Parathyroid adenoma (tissue), 2 donors: ENCODE data around the gene ENTPD1.
"Not testable (repeated sequence)": the region's sequence is repeated elsewhere in the genome, so short reads cannot be mapped to it uniquely, and the experiment has no call there.

Experiments
- H2AFZ ChIP-seq: fragments of 300-600 bp; sonication (generic); one replicate; pipeline ENCODE4 v1.7.0; 2017; ENCODE audit warnings: antibody characterized with exemption, mild to moderate bottlenecking
- H3K27ac ChIP-seq: fragments of 300-600 bp; sonication (generic); one replicate; pipeline ENCODE4 v1.7.0; 2017
- H3K27me3 ChIP-seq: fragments of 300-600 bp; sonication (generic); one replicate; pipeline ENCODE4 v1.7.0; 2017; ENCODE audit warnings: low read length; ENCODE audit not compliant: control insufficient read depth, insufficient read depth
- H3K36me3 ChIP-seq: fragments of 300-600 bp; sonication (generic); one replicate; pipeline ENCODE4 v1.7.0; 2017; ENCODE audit warnings: low read length; ENCODE audit not compliant: control insufficient read depth, insufficient read depth
- H3K4me1 ChIP-seq: fragments of 300-600 bp; sonication (generic); one replicate; pipeline ENCODE4 v1.7.0; 2017; ENCODE audit warnings: control low read depth
- H3K4me2 ChIP-seq: fragments of 300-600 bp; sonication (generic); one replicate; pipeline ENCODE4 v1.7.0; 2017; ENCODE audit warnings: low read length
- H3K4me3 ChIP-seq: fragments of 300-600 bp; sonication (generic); one replicate; pipeline ENCODE4 v1.7.0; 2017; ENCODE audit warnings: low read depth, low read length
- H3K79me2 ChIP-seq: fragments of 300-600 bp; sonication (generic); one replicate; pipeline ENCODE4 v1.7.0; 2017; ENCODE audit warnings: control low read depth
- H3K9ac ChIP-seq: fragments of 300-600 bp; sonication (generic); one replicate; pipeline ENCODE4 v1.7.0; 2017; ENCODE audit warnings: mild to moderate bottlenecking
- H3K9me3 ChIP-seq: fragments of 300-600 bp; sonication (generic); one replicate; pipeline ENCODE4 v1.7.0; 2017; ENCODE audit warnings: low read length; ENCODE audit not compliant: control insufficient read depth
- TF ChIP-seq, protein P1 (sequence below): fragments of 300-600 bp; sonication (generic); IDR thresholded peaks from one replicate; pipeline ENCODE4 v1.7.0; 2017; ENCODE audit warnings: antibody characterized with exemption, mild to moderate bottlenecking
- donor health status: primary hyperparathyroidism.

The ENTPD1 gene

DNA sequence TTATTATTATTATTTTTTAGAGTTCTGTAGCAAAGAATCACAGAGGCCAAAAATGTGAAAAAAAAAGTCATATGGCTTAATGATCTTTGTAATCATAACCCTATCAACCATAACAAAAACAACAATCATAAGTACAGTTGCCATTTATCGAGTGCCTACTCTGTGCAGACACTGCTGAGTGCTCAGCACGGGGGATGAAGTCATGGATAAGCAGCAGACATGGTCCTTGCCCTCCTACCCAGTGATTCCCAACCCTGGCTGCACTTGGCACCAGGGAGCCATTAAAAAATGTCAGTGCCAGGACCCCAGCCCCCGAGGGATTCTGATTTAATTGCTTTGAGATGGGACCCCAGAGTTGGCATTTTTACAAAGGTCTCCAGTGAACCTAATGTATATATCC, 38.2 kb downstream of the ENTPD1 start:
- no peak overlapping the region for H2AFZ ChIP-seq
- no peaks in the 10 kb centered on the region for H3K36me3 ChIP-seq
- TF ChIP-seq, protein P1, sequence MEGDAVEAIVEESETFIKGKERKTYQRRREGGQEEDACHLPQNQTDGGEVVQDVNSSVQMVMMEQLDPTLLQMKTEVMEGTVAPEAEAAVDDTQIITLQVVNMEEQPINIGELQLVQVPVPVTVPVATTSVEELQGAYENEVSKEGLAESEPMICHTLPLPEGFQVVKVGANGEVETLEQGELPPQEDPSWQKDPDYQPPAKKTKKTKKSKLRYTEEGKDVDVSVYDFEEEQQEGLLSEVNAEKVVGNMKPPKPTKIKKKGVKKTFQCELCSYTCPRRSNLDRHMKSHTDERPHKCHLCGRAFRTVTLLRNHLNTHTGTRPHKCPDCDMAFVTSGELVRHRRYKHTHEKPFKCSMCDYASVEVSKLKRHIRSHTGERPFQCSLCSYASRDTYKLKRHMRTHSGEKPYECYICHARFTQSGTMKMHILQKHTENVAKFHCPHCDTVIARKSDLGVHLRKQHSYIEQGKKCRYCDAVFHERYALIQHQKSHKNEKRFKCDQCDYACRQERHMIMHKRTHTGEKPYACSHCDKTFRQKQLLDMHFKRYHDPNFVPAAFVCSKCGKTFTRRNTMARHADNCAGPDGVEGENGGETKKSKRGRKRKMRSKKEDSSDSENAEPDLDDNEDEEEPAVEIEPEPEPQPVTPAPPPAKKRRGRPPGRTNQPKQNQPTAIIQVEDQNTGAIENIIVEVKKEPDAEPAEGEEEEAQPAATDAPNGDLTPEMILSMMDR: no peak
- no peak overlapping the region for H3K27ac ChIP-seq
- H3K4me3 ChIP-seq: no peak overlapping the region
- no peaks in the 10 kb centered on the region for H3K79me2 ChIP-seq
- no peaks in the 10 kb centered on the region for H3K27me3 ChIP-seq
- H3K4me2 ChIP-seq: no peak overlapping the region
- no peaks in the 10 kb centered on the region for H3K4me1 ChIP-seq
- H3K9me3 ChIP-seq: no peaks in the 10 kb centered on the region
- H3K9ac ChIP-seq: no peak overlapping the region

DNA sequence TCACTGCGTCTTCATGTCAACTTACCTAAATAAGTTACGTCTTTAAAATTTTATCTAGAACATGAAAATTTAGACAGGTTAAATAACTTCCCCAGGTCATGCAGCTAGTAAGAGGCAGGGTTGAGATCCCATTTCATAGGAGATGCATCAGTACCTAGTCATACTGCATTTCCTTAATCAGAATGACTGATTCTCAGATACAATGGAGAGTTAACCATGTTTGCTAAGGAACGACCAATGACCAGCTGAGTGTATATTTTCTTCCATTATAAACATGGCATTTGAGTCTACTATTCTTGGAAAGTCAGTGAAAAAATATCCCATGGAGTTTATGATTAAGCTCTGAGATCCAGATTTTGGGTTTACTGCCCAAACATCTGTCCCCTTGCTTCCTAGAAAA, 39.6 kb downstream of the ENTPD1 start:
- Histone ChIP-seq H3K9ac (no peak overlapping the region), H2AFZ (no peak overlapping the region), H3K27me3 (no peaks in the 10 kb centered on the region), H3K79me2 (no peaks in the 10 kb centered on the region), H3K27ac (no peak overlapping the region), H3K4me2 (no peak overlapping the region), H3K4me3 (no peak overlapping the region), H3K9me3 (no peaks in the 10 kb centered on the region), H3K36me3 (no peaks in the 10 kb centered on the region), H3K4me1 (no peaks in the 10 kb centered on the region)
- TF ChIP-seq, protein P1: no peak

DNA sequence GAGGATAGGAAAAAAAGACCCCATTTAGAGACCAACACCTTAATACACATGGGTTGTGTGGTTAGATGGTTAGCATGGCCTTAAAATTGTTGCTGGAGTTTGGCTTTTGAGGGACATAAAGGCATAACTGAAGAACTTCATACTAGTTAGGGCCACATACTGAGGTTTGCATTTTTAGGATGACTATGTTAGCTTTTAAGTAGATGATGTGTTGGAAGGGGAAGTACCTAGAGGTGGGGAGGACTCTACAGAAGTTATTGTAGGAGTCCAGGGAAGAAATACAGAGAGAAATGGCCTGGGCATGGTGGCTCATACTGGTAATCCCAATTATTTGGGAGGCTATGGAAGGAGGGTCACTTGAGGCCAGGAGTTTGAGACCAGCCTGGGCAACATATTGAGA, 40.5 kb downstream of the ENTPD1 start:
- Histone ChIP-seq H3K4me2 (no peak overlapping the region), H3K27ac (no peak overlapping the region), H2AFZ (no peak overlapping the region)

DNA sequence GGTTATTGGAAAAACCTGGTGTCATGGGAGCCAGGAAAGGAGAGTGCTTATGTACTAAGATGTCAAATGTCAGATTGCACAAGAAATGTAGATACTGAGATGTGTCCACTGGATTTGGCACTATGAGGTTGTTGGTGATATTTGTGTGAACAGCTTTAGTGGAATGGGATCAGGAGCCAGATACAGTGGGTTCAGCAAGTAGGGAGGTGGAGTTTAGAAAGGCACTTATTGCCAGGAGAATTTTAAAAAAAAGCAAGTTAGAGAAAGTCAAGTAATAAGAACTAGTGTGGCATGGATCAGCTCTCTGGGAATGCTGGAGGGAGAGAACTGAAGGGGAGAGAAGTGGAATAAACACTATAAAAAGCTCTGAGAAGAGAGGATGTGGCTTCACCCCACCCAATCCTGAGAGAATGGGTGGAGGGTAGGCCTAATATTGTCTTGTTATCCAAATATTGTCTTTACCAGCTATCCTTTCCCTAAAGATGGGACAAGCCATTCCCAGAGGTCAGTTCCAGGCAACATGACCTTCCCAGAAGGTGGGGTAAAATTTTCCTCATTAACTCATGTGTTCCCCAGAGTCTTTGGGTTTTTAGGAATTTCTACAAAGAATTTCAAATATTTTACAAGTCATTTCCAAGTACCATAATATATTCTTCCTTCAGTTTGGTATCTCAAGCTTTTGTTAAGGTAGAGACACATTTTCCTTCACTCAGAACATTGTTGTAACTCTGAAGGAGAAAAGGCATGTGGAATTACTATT, 42.3 kb downstream of the ENTPD1 start:
- Histone ChIP-seq H3K27ac (no peak overlapping the region), H3K9ac (no peak overlapping the region), H3K4me3 (no peak overlapping the region), H3K4me2 (no peak overlapping the region), H3K9me3 (no peaks in the 10 kb centered on the region), H3K27me3 (no peaks in the 10 kb centered on the region), H3K79me2 (no peaks in the 10 kb centered on the region), H3K4me1 (no peaks in the 10 kb centered on the region), H3K36me3 (no peaks in the 10 kb centered on the region), H2AFZ (no peak overlapping the region)
- TF ChIP-seq, protein P1: no peak

More for the DNA sequence above, 40.5 kb downstream of the ENTPD1 start:
- no peak overlapping the region for H3K9ac ChIP-seq
- no peaks in the 10 kb centered on the region for H3K4me1 ChIP-seq
- H3K9me3 ChIP-seq: no peaks in the 10 kb centered on the region
- TF ChIP-seq, protein P1: no peak
- H3K4me3 ChIP-seq: no peak overlapping the region
- H3K27me3 ChIP-seq: no peaks in the 10 kb centered on the region
- H3K79me2 ChIP-seq: no peaks in the 10 kb centered on the region
- H3K36me3 ChIP-seq: no peaks in the 10 kb centered on the region

DNA sequence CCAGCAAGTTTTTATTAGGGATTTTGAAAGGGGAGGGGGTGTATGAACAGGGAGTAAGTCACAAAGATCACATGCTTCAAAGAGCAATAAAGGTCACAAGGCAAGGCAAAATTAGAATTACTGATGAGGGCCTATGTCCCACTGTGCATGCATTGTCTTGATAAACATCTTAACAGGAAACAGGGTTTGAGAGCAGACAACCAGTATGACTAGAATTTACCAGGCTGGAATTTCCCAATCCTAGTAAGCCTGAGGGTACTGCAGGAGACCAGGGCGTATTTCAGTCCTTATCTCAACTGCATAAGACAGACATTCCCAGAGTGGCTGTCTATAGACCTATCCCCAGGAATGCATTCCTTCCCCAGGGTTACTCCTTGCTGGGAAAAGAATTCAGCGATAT, 44.3 kb downstream of the ENTPD1 start:
- H3K9ac ChIP-seq, H3K4me1 ChIP-seq, H3K36me3 ChIP-seq, H3K9me3 ChIP-seq, H3K27me3 ChIP-seq, H2AFZ ChIP-seq, H3K27ac ChIP-seq, H3K79me2 ChIP-seq, H3K4me2 ChIP-seq, H3K4me3 ChIP-seq: not testable (repeated sequence)

DNA sequence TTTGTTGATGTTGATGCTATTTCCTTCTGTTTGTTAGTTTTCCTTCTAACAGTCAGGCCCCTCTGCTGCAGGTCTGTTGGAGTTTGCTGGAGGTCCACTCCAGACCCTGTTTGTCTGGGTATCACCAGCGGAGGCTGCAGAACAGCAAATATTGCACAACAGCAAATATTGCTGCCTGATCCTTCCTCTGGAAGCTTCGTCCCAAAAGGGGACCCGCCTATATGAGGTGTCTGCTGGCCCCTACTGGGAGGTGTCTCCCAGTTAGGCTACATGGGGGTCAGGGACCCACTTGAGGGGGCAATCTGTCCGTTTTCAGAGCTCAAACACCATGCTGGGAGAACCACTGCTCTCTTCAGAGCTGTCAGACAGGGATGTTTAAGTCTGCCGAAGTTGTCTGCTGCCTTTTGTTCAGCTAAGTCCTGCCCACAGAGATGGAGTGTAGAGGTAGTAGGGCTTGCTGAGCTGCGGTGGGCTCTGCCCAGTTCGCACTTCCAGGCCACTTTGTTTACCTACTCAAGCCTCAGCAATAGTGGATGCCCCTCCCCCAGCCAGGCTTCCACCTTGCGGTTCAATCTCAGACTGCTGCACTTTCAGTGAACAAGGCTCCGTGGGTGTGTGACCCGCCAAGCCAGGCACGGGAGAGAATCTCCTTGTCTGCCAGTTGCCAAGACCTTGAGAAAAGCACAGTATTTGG, 50.9 kb downstream of the ENTPD1 start:
- H3K4me1 ChIP-seq, H3K27ac ChIP-seq, H2AFZ ChIP-seq: not testable (repeated sequence)

DNA sequence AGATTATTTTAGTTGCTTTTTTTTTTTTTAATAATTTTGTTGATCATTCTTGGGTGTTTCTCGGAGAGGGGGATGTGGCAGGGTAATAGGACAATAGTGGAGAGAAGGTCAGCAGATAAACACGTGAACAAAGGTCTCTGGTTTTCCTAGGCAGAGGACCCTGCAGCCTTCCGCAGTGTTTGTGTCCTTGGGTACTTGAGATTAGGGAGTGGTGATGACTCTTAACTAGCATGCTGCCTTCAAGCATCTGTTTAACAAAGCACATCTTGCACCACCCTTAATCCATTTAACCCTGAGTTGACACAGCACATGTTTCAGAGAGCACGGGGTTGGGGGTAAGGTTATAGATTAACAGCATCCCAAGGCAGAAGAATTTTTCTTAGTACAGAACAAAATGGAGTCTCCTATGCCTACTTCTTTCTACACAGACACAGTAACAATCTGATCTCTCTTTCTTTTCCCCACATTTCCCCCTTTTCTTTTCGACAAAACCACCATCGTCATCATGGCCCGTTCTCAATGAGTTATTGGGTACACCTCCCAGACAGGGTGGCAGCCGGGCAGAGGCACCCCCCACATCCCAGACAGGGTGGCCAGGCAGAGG, 52.8 kb downstream of the ENTPD1 start:
- H3K9ac ChIP-seq, H3K27ac ChIP-seq, H3K9me3 ChIP-seq, H3K4me2 ChIP-seq, H3K79me2 ChIP-seq, H2AFZ ChIP-seq, H3K36me3 ChIP-seq, H3K4me3 ChIP-seq, H3K4me1 ChIP-seq, H3K27me3 ChIP-seq: not testable (repeated sequence)

More for the DNA sequence above, 50.9 kb downstream of the ENTPD1 start:
- H3K9me3 ChIP-seq, H3K79me2 ChIP-seq, H3K27me3 ChIP-seq, H3K4me3 ChIP-seq, H3K9ac ChIP-seq, H3K36me3 ChIP-seq, H3K4me2 ChIP-seq: not testable (repeated sequence)
